ENCODE measurements around the gene SLC12A9.
"Not testable (repeated sequence)": the region's sequence is repeated elsewhere in the genome, so short reads cannot be mapped to it uniquely, and the experiment has no call there.

SLC12A9 gene, protein sequence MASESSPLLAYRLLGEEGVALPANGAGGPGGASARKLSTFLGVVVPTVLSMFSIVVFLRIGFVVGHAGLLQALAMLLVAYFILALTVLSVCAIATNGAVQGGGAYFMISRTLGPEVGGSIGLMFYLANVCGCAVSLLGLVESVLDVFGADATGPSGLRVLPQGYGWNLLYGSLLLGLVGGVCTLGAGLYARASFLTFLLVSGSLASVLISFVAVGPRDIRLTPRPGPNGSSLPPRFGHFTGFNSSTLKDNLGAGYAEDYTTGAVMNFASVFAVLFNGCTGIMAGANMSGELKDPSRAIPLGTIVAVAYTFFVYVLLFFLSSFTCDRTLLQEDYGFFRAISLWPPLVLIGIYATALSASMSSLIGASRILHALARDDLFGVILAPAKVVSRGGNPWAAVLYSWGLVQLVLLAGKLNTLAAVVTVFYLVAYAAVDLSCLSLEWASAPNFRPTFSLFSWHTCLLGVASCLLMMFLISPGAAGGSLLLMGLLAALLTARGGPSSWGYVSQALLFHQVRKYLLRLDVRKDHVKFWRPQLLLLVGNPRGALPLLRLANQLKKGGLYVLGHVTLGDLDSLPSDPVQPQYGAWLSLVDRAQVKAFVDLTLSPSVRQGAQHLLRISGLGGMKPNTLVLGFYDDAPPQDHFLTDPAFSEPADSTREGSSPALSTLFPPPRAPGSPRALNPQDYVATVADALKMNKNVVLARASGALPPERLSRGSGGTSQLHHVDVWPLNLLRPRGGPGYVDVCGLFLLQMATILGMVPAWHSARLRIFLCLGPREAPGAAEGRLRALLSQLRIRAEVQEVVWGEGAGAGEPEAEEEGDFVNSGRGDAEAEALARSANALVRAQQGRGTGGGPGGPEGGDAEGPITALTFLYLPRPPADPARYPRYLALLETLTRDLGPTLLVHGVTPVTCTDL

DNA sequence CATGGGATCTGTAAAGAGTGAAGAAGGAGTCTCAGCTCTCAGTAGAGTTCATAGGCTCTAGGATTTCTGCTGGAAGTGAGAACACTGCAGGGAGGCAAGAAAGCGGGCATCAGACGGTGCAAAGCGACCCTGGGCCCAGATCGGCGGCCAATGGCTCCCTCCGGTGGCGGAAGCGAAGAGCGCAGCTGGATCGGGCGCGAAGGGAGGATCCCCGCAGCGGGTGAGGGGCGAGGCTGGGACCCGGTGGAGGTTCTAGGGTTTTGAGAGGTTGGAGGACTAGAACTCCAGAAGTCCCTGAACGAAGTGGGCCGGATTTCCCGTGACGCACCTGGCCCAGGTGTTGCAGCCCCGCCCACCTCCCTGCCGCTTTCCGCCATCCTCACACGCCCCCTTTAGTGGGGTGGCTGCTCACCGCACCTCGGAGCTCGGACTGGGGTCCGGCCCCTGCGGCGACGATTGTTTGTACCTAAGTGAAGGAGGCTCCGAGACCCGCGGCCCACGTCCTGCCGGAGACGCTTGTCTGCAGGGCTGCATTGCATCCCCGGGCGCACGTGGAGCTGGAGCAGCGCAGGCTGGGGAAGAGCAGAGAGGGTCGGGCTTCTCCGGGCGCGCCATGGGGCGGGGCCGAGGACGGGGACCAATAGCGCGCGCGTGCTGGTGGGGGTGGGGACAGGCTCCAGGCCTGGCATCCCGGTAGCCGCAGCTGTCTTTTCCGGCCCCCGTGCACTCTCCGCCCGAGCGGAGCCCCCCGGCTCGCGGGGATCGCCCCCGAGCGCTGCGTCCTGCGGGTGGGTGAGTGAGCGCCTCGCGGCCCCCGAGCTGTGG is at the start of gene SLC12A9:
TSS of gene SLC12A9 (plus strand) at position 666 of the 825 bp plus-strand sequence. CDS start 1,485 bp downstream, outside the sequence.
- peak; percentile 15 for DNase-seq

DNA sequence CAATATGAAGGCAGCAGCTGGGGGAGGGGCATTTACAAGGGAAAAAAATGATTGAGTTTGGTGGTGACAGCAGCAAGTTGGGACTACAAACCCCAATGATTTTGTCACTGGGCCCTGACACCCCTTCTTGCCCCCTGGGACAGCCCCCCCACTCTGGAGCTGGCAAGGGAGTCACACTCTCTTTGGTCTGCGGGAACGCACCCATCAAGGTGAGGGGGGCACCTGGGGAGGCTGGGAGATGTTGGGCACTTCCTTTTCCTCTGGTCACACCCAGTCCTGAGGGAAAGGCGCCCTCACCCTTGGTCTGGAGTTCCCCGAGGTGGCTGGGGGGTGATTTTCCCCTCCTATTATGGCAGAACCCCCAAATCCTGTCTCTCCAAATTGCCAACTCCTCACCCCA is 49.6 kb upstream of the SLC12A9 start:
- no peak for DNase-seq

DNA sequence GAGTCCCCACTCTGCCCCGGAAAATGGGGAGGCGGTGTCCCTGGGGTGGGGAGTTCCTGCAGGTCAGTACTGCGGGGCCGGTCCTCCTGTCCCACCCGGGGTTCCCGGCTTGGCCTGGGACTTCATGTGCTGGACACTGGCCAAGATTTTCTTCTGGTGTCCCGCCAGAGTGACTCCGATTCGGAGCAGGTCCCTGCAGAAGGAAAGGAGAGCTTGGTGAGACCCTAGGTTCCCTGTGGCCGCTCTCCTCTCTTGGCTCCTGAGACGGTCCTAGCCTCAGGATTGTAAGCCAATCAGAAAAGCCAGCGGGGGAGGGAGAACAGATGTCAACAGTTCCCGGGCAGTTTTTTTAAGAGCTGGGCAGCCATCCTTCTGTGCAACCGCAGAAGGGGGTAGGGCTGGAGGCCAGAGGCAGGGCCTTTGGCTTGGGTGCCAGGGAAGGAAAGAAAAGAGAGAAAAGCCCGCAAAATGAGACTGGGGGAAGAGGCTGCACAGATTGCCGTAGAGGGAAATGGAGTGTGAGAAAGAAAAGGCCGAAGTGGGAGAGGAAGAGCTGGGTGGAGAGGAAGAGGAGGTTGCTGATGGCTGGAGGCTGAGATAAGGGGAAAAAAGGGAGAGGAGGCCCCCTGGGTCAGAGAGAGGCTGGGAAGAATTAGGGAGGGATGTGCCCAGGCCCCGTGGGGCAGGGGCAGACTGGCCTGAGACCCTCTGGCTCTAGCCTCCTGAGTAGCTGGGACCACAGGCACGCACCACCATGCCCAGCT is 48.9 kb upstream of the SLC12A9 start:
- DNase-seq = peak; percentile 27

DNA sequence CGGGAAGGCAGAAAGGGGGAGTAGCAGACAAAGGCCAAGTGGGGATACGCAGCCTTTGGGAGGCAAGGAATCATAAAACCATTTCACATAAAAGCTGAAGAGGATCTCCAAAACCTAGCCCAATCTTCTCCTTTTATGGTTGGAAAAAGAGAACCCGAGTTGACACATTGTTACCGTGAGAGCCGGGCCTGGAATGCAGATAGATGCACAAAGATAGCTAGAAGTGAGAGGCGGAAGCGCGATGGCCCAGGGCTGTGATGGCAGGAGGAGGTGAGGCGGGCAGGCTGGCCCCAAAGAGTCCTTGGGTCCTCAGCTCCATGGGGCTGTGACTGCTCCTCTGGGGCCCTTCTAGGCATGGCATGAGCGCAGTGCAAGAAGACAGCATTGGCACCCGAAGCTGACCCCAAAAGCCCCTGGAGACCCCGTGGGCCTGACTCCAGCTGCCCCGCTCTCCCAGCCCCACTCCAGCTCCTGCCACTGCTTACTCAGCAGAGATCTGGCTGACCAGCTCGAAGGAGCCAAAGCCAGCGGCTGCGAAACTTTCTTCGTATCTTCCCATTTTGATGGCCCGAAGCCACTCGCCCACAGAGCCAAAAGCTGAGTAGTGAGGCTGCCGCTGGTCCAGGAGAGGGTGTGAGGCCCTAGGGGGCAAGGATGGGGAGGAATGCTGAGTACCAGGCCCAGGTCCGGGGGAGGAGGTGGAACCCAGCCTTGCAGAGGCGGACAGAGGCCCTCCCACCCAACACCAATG is 47.7 kb upstream of the SLC12A9 start:
- no peak for DNase-seq

DNA sequence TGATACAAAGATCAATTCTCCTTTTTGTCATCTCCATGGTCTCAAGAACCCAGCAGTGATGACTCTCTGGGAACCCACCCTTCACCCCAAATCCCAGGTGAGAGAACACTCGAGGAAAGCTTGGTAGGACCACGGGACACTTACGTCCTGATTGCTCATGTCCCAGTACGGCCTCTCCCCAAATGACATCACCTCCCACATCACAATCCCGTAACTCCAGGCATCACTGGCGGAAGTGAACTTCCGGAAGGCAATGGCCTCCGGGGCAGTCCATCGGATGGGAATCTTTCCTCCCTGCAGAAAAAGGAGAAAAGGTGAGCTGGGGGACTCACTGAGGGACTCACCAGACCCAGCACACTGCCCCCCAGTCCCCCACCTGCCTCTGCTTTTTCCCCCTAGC is 46.2 kb upstream of the SLC12A9 start:
- no peak for DNase-seq

DNA sequence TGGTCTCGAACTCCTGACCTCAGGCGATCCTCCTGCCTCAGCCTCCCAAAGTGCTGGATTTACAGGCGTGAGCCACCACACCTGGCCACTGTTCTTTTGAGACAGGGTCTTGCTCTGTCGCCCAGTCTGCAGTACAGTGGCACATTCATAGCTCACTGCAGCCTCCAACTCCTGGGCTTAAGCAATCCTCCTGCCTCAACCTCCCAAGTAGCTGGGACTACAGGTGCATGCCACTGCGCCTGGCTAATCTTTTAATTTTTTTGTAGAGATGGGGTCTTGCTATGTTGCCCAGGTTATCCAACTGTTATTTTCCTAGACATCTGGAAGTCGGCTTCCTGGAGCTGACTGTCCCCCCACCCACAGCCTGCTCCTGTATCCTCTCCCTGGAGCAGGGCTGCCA is 45.6 kb upstream of the SLC12A9 start:
- not testable (repeated sequence) for DNase-seq

DNA sequence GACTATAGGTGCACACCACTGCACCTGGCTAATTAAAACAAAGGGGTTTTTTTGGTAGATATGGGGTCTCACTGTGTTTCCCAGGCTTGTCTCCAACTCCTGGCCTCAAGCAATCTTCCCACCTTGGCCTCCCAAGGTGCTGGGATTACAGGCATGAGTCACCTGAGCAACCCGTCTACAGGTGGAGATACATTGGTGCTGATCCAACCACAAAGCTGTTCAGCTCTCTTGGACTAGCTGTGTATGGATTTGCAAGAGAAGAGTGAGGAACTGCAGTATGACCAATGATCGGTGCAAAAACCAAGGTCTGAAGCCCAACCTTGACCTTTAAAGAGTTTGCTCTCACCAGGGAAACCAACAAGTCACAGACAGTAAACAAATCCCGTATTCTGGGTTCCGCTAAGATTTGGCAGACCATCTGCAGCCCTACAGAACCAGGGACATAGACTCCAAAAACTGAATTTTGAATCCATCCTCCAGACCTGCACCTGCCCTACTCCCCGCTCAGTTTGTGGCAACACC is 44.1 kb upstream of the SLC12A9 start:
- no peak for DNase-seq

DNA sequence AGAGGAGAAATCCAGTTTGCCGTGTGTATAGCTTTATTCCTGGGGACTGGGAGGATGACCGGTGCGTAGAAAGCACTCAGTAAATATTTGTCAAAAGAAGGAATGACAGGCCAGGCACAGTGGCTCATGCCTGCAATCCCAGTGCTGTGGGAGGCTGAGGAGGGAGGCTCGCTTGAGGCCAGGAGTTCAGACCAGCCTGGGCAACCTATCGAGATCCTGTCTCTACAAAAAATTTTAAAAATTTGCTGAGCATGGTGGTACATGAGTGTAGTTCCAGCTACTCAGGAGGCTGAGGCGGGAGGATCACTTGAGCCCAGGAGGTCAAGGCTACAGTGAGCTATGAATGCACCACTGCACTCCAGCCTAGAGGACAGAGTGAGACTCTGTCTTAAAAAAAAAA is 41.0 kb upstream of the SLC12A9 start:
- DNase-seq = no peak

DNA sequence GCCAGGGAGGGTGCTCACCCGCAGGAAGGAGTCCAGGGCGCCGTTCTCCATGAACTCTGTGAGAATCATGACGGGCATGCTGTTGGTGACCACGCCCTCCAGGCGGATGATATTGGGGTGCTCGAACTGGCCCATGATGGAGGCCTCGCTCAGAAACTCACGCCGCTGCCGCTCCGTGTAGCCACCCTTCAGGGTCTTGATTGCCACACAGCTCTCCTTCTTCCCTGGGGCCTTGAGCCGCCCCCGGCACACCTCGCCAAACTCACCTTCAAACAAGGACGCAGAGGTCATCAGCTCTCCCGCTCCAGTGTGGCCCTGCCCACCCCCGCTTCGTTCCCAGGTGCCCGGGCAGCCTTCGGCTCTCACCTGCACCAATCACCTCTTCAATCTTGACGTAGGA is 39.8 kb upstream of the SLC12A9 start:
- DNase-seq = no peak

DNA sequence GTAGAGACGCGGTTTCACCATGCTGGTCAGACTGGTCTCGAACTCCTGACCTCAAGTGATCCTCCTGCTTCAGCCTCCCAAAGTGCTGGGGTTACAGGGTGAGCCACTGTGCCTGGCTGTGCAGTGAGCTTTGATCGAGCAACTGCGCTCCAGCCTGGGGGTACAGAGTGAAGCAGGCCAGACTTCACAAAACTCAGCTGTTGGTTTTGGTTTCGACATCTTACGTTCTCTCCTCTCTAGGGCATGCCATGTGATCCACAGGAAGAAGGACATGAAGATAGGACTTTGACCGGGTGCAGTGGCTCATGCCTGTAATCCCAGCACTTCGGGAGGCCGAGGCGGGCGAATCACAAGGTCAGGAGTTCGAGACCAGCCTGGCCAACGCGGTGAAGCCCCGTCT is 36.0 kb upstream of the SLC12A9 start:
- DNase-seq = not testable (repeated sequence)

DNA sequence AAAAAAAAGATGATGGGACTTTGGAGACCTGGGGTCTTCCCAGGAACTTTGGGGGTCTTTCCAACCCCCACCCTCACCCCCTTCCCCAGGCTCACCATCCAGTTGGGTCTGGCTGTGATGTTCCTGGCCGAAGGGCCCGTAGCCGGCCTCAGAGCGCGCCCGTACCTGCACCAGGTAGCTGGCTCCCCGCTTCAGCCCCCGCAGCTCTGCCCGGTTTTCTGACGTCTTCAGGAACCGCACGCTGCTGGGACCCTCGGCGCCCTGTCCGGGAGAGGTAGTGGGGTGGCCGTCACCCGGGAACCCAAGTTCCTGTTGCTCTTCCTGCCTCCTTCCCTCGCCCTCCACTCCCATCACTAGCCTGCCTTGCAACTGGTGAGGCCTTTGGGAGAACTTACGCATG is 35.4 kb upstream of the SLC12A9 start:
- DNase-seq = no peak

DNA sequence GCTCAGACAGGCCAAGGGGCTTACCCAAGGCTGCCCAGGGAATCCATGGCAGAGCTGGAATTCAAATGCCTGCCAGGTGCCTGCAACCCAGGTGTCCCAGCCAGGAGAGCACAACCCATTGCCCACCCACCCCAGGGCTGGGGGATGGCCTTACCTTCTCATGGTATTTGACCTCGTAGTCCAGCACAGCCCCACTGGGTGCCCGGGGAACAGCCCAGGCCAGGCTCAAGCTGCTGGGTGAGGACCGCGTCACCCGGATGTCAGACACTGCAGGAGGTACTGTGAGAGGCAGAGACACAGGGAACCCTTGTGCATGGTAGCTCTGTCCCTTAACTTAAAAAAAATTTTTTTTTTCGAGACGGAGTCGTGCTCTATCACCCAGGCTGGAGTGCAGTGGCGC is 34.1 kb upstream of the SLC12A9 start:
- no peak for DNase-seq

DNA sequence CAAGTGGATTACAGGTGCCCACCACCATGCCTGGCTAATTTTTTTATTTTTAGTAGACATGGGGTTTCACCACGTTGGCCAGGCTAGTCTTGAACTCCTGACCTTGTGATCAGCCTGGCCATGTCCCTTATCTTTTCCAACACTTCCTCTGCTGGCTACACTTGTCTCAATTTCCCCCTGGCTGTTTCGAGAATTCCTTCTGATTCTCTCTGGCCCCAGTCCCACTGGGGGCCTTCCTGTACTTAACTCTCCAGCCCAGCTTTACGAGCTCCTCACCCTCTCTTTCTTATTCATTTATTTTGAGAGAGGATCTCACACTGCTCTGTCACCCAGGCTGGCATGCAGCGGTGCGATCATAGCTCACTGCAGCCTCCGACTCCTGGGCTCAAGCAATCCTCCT is 33.7 kb upstream of the SLC12A9 start:
- no peak for DNase-seq

DNA sequence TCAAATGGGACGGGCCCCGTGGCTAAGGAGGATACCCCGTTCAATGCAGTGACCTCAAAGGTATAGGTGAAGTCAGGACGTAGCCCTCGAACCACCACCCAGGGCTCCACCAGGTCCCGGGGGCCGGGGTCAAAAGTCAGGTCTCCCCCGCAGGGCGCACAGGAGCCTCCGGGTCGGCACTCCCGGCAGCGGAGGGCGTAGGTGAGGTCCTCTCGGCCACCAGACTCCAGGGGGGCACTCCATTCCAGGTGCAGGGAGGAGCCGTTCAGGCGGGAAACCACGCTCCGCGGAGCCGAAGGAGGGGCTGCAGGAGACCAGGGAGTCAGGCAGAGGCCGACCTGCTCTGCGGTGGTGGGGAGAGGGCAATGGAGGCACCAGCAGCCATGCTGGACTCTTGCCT is 32.9 kb upstream of the SLC12A9 start:
- DNase-seq = no peak

DNA sequence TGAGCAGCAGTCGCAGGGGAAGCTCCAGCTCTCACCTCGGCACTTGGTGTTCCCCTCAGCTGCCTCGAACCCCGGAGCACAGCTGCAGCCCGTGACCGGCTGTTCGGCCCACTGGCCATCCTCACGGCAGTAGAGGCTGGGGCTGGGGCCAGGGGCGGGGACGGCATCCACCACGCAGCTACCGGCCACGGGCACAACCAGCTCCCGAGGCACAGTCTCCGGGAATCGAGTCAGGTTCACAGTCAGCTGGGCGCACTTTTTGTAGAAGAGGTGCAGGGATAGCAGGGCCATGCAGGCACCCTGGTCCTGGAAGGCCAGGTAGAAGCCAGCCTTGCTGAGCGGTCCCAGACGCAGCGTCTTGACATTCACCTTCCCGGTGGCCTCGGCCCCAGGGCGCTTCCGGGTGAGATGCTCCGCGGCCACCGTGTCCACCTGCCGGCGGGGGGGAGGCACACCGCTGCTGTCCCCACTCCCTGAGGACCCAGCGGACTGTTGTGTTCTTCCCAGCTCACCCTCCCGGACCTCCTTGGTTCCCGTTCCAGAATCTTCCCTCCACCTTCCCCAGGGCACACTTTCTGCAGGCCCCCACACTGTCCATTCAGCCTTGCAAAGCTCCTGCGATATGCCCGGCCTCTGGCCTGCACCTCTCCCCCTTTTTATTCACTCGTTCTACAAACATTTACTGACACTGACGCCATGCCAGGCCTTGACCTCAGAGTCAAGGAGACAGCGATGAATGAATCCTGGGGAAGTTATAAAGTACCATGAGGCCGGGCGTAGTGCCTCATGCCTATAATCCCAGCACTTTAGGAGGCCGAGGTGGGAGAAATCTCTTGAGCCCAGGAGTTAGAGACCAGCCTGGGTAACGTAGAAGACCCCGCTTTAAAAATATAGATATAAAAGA is 30.0 kb upstream of the SLC12A9 start:
- no peak for DNase-seq

DNA sequence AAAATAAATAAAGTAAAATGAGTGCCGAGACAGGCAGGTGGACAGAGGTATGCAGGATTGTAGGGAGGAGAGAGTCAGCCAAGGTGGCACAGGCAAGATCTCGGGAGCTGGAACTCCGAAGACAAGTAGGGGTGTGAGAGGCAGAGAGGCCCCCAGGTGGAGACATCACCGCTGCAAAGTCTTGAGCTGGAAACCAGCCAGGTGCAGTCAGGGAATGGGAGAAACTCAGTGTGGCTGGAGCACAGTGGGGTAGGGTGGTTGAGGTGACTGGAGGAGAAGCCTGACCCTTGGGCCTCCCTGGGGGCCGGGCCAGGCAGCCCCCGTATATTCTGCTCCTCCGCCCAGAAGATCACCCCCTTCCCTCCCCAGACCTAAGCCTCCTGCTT is 29.4 kb upstream of the SLC12A9 start:
- no peak for DNase-seq

DNA sequence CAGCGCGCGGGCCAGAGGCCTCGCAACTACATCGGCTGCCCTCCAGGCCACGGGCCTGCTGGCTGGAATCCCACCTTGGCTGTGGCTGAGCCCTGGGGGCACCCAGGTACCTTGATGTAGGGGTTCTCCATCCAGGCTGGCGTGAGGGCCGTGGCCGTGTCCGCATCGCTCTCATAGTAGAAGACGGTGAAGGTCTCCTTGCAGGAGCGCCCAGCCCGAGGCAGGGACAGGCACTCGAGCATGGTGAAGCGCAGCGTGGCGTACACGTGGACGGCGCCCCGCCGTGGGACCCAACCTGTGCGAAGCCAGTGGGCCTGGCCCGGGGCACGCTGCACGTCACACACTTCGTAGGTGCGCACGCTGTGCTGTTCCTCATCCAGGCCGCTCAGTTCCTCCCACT is 29.0 kb upstream of the SLC12A9 start:
- DNase-seq = no peak

DNA sequence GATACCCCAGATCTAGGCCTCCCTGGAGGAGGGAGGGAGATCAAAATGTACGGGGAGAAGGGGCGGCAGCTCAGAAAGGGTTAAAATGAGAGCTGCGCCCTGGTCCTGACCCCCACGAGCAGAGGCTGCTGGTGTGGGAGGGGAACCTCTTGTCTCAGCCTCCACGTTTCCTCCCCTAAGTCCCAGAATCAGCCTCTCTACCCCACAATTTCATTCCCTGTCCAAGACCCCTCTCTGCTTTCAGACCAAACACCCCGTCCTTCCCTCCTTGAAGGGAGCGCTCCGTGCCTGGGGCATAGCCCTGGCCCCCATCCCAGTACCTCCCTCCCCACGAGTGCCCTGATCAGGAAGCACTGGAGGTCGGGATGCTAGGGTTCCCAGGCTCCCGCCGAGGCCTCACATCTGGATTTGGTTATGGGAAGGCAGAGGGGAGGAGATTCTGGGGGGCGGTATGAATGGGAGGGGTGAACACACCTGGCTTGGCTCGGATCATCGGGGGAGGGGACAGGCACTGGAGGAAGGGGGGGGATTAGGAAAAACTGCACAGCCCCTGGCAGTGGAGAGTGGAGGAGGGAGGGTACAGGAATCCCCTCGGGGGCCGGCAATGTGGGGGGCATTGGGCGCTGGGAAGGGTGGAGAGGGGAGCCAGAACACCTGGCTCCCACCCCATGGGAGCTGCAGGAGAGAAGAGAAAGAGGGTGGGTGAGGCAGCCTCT is 27.9 kb upstream of the SLC12A9 start:
- no peak for DNase-seq

DNA sequence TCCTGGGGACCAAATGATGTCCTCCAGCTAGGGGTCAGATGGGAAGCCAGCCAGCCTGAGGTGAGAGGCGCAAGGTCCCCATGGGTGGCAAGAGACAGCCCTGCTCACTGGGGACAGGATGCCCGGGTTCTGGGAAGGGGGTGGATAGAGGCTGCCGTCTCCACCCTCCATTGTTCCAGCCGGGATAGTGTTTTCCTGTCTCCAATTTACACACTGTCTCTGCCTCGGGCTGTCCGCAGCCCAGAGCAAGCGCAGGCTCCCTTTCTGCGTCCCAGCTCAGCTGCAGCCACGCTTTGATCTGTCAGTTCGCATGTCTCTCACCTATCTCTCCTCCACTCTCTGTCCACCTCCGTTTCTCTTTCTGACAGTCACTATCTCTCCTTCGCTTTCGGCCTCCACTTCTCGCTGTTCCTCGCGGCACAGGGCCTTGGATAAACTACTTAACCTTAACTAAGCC is 27.3 kb upstream of the SLC12A9 start:
- DNase-seq = no peak
